Activated CD4-positive, alpha-beta T cell treated with anti-CD3 and anti-CD28 coated beads, Interleukin-2, amount 10 ng/mL, durations not matched to agents 7 days and 5 days (primary cell): ENCODE results near the gene PHLDA2. TPM values are rescaled to one million over a fixed set of nuclear protein-coding genes. Genes with fewer than 3 reads are reported as not detected.

Experiments used
- CTCF ChIA-PET: fragments of 350-600 bp; sonication (Branson Sonifier 250); formaldehyde crosslinking; loops from one replicate; lab custom pipeline; 2021; ENCODE audit warnings: antibody characterized with exemption; lab: Charles Lee
- POLR2A ChIA-PET: fragments of 350-600 bp; sonication (Branson Sonifier 250); formaldehyde crosslinking; loops from one replicate; lab custom pipeline; 2021; ENCODE audit warnings: antibody characterized with exemption; lab: Charles Lee
- DNase-seq: peaks from one replicate; pipeline ENCODE4 v3.0.0-alpha.2; 2020
- H3K27ac Mint-ChIP-seq: one replicate; pipeline ENCODE4 v1.8.0; 2021; ENCODE audit warnings: mild to moderate bottlenecking, moderate library complexity, mixed read lengths
- H3K27me3 Mint-ChIP-seq: one replicate; pipeline ENCODE4 v1.8.0; 2021; ENCODE audit warnings: mixed read lengths
- H3K36me3 Mint-ChIP-seq: one replicate; pipeline ENCODE4 v1.8.0; 2021; ENCODE audit warnings: low read depth, mixed read lengths
- H3K4me1 Mint-ChIP-seq: one replicate; pipeline ENCODE4 v1.8.0; 2021; ENCODE audit warnings: mixed read lengths
- H3K4me3 Mint-ChIP-seq: one replicate; pipeline ENCODE4 v1.8.0; 2021; ENCODE audit warnings: mild to moderate bottlenecking, moderate library complexity, mixed read lengths
- H3K9me3 Mint-ChIP-seq: one replicate; pipeline ENCODE4 v1.8.0; 2021; ENCODE audit warnings: mixed read lengths
- total RNA-seq, 2 experiments: library from RNA; stranded (reverse); gene quantifications; one replicate each; pipeline ENCODE4 v1.2.3, GENCODE V29; 2021

PHLDA2 gene
- total RNA-seq, 2 experiments from 2014 or later = 0.35 to 0.45 TPM

DNA sequence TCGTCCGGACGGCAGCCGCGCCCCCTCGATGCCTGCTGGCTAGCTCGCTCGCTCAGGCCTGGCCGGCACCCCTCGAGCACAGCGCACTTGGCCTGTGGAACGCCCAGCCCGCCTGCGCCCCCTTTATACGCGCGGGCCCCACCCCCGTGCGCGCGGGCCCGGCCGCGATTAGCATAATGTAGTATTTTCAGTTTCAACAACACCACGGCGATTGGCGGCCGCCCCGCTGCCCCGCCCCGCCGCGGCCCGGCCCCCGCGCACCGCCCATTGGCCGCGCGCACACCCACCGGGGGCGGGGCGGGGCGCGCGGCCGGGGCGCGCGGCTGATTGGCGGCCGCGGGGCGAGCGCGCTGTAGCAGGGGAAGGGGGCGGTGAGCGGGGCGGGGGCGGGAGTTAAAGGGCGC, 43.5 kb downstream of the PHLDA2 start, which contains the start of gene CDKN1C:
CDKN1C (minus strand) TSS at position 98 of the 404 bp plus-strand sequence. CDS start 319 bp downstream, outside the sequence.
- peaks cover 29% of the 10 kb centered on the region for H3K27me3 Mint-ChIP-seq
- peaks cover 14% of the 10 kb centered on the region for H3K4me1 Mint-ChIP-seq
- no peaks in the 10 kb centered on the region for H3K36me3 Mint-ChIP-seq
- peak; percentile 81 for DNase-seq
- peak within 1 kb of the TSS; percentile 86 for H3K4me3 Mint-ChIP-seq
- CTCF ChIA-PET = interaction anchor here (1.2 to 11.3 kb wide), 2 partner anchors 11 to 351 kb away, joined by 4 to 230 read pairs; no protein-coding TSS in a partner anchor
- H3K27ac Mint-ChIP-seq = no peak within 1 kb of the TSS
- POLR2A ChIA-PET = no interaction called here
- no peaks in the 10 kb centered on the region for H3K9me3 Mint-ChIP-seq

DNA sequence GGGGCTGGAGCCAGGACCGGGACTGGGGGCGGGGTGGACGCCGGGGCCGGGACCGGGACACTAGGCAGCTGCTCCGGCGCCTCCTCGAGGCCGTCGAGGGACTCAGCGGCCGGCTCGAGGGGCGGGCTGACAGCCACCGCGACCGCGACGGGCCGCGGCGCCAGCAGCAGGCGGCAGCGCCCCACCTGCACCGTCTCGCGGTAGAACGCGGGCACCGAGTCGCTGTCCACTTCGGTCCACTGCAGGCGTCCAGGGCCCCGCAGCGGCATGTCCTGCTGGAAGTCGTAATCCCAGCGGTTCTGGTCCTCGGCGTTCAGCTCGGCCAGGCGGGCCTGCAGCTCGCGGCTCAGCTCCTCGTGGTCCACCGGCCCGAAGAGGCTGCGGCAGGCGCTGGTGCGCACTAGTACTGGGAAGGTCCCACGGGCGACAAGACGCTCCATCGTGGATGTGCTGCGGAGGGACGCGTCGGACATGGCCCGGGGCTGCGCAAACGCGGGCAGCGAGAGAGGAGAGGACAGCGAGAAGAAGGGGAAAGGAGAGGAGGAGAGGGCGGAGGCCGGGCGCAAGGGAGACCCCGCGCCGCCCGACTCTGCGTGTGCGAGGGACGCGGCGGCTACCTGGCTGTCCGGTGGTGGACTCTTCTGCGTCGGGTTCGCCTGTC, 44.1 kb downstream of the PHLDA2 start:
- peaks cover 29% of the 10 kb centered on the region for H3K27me3 Mint-ChIP-seq
- no peaks in the 10 kb centered on the region for H3K9me3 Mint-ChIP-seq
- H3K4me1 Mint-ChIP-seq = peaks cover 14% of the 10 kb centered on the region
- peak overlapping the region; percentile 86 for H3K4me3 Mint-ChIP-seq
- POLR2A ChIA-PET = no interaction called here
- H3K36me3 Mint-ChIP-seq = no peaks in the 10 kb centered on the region
- CTCF ChIA-PET = interaction anchor here (0.5 to 11.3 kb wide), 6 partner anchors 8 to 359 kb away, joined by 3 to 230 read pairs (median 4); no protein-coding TSS in a partner anchor
- H3K27ac Mint-ChIP-seq = no peak overlapping the region
- DNase-seq = peak; percentile 22

DNA sequence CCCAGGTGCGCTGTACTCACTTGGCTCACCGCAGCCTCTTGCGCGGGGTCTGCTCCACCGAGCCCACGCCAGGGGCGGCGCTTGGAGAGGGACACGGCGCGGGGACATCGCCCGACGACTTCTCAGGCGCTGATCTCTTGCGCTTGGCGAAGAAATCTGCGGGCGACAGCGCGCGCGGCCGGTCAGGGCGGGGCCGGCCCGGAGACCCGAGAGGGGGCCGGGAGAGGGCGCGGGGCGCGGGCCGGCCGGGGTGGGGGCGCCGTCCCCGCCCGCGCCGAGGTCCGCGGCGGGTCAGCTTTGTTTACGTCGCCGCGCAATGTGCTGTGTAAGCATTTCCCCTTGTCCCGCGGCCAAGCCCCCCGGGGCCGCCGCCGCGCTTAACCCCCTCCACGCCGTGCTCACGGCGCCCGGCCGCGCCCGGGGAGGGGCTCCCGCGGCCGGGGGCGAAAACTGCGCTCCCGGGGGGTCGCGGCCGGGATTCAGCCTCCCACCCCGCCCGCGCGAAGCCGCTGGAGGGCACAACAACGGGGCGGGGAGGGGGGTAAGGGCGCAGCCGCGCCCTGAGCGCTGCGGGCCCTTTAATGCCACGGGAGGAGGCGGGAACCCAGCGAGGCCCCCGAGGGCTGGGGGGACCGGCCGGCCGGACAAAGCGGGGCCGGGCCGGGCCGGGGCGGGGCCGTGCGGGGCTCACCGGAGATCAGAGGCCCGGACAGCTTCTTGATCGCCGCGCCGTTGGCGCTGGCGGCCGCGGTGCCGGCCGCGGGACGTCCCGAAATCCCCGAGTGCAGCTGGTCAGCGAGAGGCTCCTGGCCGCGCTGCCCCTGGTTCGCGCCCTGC, 45.0 kb downstream of the PHLDA2 start:
- peaks cover 14% of the 10 kb centered on the region for H3K4me1 Mint-ChIP-seq
- no peak for DNase-seq
- POLR2A ChIA-PET = no interaction called here
- no peak overlapping the region for H3K27ac Mint-ChIP-seq
- H3K4me3 Mint-ChIP-seq = no peak overlapping the region
- CTCF ChIA-PET = interaction anchor here (0.5 to 11.3 kb wide), 7 partner anchors 9 to 358 kb away, joined by 3 to 230 read pairs (median 4); a partner anchor contains a TSS
- no peaks in the 10 kb centered on the region for H3K9me3 Mint-ChIP-seq
- H3K36me3 Mint-ChIP-seq = no peaks in the 10 kb centered on the region
- H3K27me3 Mint-ChIP-seq = peaks cover 29% of the 10 kb centered on the region

DNA sequence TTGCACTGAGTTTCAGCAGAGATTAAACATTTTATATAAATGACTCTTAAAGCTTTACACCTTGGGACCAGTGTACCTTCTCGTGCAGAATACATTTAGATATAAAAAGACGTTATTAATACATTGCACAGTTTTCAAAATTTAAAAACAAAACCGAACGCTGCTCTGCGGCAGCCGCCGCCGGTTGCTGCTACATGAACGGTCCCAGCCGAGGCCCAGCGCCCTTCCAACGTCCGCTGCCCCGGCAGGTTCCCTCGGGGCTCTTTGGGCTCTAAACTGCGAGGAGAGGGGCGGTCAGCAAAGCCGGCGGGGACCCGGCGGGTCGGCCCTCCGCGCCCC, 45.6 kb downstream of the PHLDA2 start:
- Mint-ChIP-seq H3K9me3 (no peaks in the 10 kb centered on the region), H3K4me1 (peaks cover 14% of the 10 kb centered on the region), H3K36me3 (no peaks in the 10 kb centered on the region), H3K4me3 (no peak overlapping the region), H3K27ac (no peak overlapping the region), H3K27me3 (peaks cover 29% of the 10 kb centered on the region)
- POLR2A ChIA-PET = no interaction called here
- no peak for DNase-seq
- CTCF ChIA-PET = interaction anchor here (1.0 to 11.3 kb wide), 3 partner anchors 10 to 349 kb away, joined by 4 to 230 read pairs (median 8); a partner anchor contains a TSS

DNA sequence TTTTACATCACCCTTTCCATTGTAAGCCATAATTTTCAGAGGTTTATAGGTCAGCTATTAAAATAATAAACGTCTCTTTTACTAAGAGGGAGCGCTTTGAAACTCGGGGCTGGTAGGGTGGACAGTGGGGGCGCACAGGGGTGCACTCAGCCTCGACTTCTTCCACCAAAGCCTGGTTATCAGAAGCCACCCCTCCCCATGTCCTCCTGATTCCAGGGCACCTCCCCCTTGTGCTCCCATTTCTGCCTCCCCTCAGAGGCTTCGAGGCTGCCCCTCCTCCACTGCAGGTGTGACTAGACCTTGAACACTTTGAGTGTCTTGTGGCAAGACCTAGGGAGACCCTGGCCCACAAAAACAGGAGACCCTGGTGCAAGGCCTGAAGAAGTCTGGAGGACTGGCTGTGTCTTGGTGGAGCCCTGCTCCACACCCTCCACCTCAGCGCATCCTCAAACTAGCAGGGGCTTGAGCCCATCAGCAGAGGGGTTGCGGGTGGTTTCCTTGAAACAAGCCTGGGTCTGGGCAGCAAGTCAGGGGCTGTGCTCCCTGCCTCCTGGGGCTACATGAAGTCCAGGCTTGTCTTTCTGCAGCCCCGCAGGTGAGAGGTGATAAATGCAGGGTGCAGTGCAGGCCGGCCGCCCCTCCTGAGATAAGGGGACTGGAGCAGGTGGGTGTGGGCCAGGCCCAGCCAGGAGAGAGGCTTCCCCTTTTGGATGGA, 46.7 kb downstream of the PHLDA2 start:
- DNase-seq = no peak
- ChIA-PET CTCF (interaction anchor here (1.0 to 1.7 kb wide), 4 partner anchors 10 to 350 kb away, joined by 3 to 5 read pairs (median 4); a partner anchor contains a TSS), POLR2A (no interaction called here)
- H3K27ac Mint-ChIP-seq = no peak overlapping the region
- H3K27me3 Mint-ChIP-seq = peaks cover 29% of the 10 kb centered on the region
- H3K9me3 Mint-ChIP-seq = peaks cover under 1% of the 10 kb centered on the region
- no peaks in the 10 kb centered on the region for H3K36me3 Mint-ChIP-seq
- peaks cover 11% of the 10 kb centered on the region for H3K4me1 Mint-ChIP-seq
- H3K4me3 Mint-ChIP-seq = no peak overlapping the region

DNA sequence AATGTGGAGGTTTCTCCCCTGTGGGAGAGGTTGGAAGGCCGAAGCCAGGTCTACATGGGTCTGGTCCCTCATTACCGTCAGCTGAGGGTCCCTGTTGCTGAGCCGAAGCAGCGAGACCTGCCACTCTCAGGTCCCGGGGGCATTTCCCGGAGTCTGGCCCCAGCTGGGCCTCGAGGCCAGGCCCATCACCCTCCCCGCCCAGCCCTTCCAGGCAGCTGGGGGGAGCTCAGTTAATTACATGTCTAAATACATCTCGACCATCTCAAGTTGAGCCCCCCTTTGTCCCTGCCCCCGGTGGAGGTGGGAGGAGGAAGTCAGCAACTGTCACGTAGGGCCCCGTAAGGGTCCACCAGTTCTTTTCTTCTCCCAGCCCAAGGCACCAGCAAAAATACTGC, 47.2 kb downstream of the PHLDA2 start:
- H3K4me1 Mint-ChIP-seq = peaks cover 7% of the 10 kb centered on the region
- peaks cover 24% of the 10 kb centered on the region for H3K27me3 Mint-ChIP-seq
- ChIA-PET POLR2A (no interaction called here), CTCF (interaction anchor here (0.5 to 1.7 kb wide), 4 partner anchors 10 to 577 kb away, joined by 3 to 5 read pairs (median 4); no protein-coding TSS in a partner anchor)
- no peak for DNase-seq
- H3K9me3 Mint-ChIP-seq = peaks cover 2% of the 10 kb centered on the region
- H3K4me3 Mint-ChIP-seq = no peak overlapping the region
- H3K27ac Mint-ChIP-seq = no peak overlapping the region
- no peaks in the 10 kb centered on the region for H3K36me3 Mint-ChIP-seq

DNA sequence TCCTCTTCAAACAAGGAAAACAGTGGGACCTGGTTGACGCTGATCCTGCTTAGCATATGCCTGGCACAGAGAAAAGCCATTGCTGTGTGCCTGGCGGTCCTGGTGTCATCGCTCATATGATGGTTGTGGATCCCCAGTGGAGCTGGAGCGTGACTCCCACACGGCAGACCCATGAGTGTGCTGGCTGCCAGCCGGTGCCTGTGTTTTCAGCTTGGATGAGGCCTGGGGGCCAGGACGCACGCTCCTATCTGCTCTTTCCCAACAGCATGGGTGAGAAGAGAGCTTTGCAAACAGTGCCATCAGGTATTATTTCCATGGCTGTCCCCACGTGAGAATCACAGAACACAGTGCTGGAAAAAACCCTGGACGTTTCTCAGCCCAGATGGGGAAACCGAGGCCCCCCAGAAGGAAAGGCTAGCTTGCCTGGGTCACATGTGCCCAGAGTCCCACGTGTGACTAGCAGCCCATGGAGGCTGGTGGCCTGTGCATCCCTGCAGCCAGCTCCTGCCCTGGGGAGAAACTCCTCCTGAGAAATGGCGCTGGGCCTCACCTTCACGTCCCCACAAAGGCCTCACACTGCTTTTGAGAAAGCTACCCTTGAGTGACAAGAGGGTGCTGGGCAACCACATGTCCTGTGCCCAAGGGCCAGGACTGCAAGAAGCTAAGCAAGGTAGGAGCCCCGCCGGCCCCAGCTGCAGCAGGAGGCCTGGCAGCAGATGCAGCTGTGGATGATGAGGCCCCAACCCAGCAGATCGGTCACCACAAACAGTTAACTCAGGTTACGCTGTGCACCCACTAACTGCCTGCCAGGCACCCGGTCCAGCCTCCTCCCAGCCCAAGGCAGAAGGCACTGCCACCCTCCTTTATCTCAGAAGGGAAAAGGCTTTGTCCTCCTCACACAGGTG, 47.9 kb downstream of the PHLDA2 start:
- Mint-ChIP-seq H3K36me3 (no peaks in the 10 kb centered on the region), H3K4me3 (no peak overlapping the region), H3K9me3 (peaks cover 2% of the 10 kb centered on the region), H3K4me1 (peaks cover 5% of the 10 kb centered on the region), H3K27ac (no peak overlapping the region), H3K27me3 (peaks cover 20% of the 10 kb centered on the region)
- DNase-seq = no peak
- ChIA-PET CTCF (interaction anchor here (0.5 to 1.7 kb wide), 4 partner anchors 11 to 576 kb away, joined by 3 to 5 read pairs (median 4); no protein-coding TSS in a partner anchor), POLR2A (no interaction called here)

DNA sequence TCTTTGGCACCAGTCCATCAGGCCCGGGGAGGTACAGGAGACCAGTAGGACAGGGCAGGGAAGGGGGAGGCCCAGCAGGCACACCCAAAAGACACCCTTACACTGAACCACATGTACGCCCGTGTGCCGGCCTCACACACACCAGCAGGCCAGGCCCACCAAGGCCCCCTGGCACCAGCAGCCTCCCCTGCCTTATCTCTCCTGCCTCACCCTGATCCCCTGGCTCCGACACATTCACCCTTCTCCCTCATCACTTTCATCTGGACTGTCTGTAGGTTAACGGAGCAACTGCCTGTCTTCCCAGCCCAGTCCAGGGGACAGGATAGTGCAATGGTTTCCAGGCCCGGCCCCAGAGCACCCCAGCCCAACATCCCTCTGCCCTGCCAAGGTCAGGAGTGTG, 48.6 kb downstream of the PHLDA2 start:
- Mint-ChIP-seq H3K27me3 (peaks cover 20% of the 10 kb centered on the region), H3K4me3 (no peak overlapping the region), H3K27ac (no peak overlapping the region), H3K4me1 (peaks cover 5% of the 10 kb centered on the region), H3K36me3 (no peaks in the 10 kb centered on the region), H3K9me3 (peaks cover 2% of the 10 kb centered on the region)
- ChIA-PET POLR2A (no interaction called here), CTCF (interaction anchor here (1.3 to 1.7 kb wide), 2 partner anchors 7 to 348 kb away, joined by 4 read pairs; no protein-coding TSS in a partner anchor)
- no peak for DNase-seq

DNA sequence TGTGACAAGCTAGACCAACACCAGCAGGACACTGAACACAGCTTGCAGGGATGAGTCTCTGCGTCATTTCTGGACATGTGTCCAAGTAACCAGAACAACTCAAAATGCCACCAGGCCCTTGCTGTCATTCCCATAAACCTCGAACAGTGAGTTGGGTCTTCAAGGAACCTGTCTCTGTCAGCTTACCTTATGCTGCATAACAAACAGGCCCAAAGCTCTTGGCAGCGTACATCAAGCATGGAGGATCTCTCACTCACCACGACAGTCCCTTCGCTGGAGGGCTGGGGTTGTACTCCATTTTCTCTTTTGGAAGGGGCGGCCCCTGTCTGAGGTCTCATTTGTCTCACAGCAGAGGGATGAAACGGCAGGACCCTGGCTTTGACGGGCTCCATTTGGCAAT, 50.4 kb downstream of the PHLDA2 start:
- Mint-ChIP-seq H3K4me1 (peaks cover 2% of the 10 kb centered on the region), H3K4me3 (no peak overlapping the region), H3K9me3 (peaks cover 2% of the 10 kb centered on the region), H3K36me3 (no peaks in the 10 kb centered on the region), H3K27ac (no peak overlapping the region), H3K27me3 (peaks cover 18% of the 10 kb centered on the region)
- no peak for DNase-seq
- CTCF ChIA-PET = interaction anchor here (1.3 to 3.0 kb wide), 2 partner anchors 346 to 459 kb away, joined by 5 to 10 read pairs; no protein-coding TSS in a partner anchor
- POLR2A ChIA-PET = no interaction called here
